ENCODE measurements around the gene CCDC178. TPM values are rescaled to one million over a fixed set of nuclear protein-coding genes. Genes with fewer than 3 reads are reported as not detected.

CCDC178 gene
- total RNA-seq, 1 experiment from 2014 or later: not detected

DNA sequence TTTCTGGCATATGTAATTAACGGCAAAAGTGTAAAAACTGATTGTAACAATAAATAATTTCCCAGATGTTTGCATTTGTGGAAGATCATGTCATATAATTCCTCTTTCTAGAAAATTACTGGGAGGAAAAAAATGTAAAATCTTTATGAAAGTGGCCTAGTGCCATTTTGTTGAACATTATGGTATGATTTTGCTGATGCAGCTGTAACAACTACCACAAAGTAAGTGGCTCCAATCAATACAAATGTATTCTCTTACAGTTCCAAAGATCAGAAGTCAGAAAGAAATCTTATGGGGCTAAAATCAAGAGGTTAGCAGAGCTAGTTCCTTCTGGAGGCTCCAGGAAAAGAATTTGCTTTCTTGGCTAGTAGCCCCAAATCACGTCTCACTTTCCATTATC is 281.4 kb downstream of the CCDC178 start (continued):
- TF ChIP-seq EGR1 (IDR thresholded peaks at IDR 0.05; ENCODE audit: low read depth): no peak
- TF ChIP-seq, protein P1, sequence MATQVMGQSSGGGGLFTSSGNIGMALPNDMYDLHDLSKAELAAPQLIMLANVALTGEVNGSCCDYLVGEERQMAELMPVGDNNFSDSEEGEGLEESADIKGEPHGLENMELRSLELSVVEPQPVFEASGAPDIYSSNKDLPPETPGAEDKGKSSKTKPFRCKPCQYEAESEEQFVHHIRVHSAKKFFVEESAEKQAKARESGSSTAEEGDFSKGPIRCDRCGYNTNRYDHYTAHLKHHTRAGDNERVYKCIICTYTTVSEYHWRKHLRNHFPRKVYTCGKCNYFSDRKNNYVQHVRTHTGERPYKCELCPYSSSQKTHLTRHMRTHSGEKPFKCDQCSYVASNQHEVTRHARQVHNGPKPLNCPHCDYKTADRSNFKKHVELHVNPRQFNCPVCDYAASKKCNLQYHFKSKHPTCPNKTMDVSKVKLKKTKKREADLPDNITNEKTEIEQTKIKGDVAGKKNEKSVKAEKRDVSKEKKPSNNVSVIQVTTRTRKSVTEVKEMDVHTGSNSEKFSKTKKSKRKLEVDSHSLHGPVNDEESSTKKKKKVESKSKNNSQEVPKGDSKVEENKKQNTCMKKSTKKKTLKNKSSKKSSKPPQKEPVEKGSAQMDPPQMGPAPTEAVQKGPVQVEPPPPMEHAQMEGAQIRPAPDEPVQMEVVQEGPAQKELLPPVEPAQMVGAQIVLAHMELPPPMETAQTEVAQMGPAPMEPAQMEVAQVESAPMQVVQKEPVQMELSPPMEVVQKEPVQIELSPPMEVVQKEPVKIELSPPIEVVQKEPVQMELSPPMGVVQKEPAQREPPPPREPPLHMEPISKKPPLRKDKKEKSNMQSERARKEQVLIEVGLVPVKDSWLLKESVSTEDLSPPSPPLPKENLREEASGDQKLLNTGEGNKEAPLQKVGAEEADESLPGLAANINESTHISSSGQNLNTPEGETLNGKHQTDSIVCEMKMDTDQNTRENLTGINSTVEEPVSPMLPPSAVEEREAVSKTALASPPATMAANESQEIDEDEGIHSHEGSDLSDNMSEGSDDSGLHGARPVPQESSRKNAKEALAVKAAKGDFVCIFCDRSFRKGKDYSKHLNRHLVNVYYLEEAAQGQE (IDR thresholded peaks at IDR 0.05; ENCODE audit: low read depth): no peak

DNA sequence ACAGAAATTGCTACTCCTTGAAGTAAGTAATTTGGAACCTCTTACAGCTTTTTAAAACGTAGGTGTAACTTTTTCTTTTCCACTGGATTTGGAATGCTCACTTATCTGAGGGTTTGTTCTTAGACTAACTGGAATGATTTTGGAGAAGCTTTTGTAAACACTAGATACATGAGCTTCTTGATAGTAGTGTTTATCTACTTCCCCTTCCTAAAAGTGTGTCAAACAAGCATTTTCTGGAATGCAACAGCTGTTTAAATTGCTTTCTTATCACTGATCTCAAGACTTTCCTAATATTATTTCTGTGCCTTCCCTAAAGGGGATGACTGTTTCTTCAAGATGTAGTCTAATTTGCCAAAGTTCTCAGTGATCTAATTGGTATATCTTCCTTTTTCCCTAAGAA is 282.6 kb downstream of the CCDC178 start:
- DNase-seq (ENCODE audit: low read depth, low spot score): no peak

More for the DNA sequence above, 282.6 kb downstream of the CCDC178 start:
- ATAC-seq: no peak
- H3K36me3 ChIP-seq (ENCODE audit: control insufficient read depth in 1 of 2, insufficient read depth in 2 of 2, low read length in 2 of 2): no peaks in the 10 kb centered on the region
- no peak overlapping the region for H3K9ac ChIP-seq (ENCODE audit: low read length)
- BruUV-seq (replicated peaks): no TSS peak
- H2AFZ ChIP-seq (ENCODE audit: low read depth, low read length, poor library complexity, severe bottlenecking): no peak overlapping the region
- H3K4me1 ChIP-seq (ENCODE audit: control insufficient read depth in 1 of 2, insufficient read depth in 2 of 2, low read length in 2 of 2): no peaks in the 10 kb centered on the region
- intact Hi-C loops (cut with micrococcal nuclease): no loop called here
- ChIA-PET RAD21 (ENCODE audit: low non-redundant PET in 1 of 2, low total read pairs in 2 of 2, uncharacterized antibody in 2 of 2, unreplicated experiment in 2 of 2) (no interaction called here), CTCF (no interaction called here), POLR2A (no interaction called here)
- no peaks in the 10 kb centered on the region for H3K9me2 ChIP-seq (ENCODE audit: insufficient read depth)
- no peaks in the 10 kb centered on the region for H3K79me2 ChIP-seq (ENCODE audit: insufficient read depth, low read length)
- no peak overlapping the region for H3K4me2 ChIP-seq (ENCODE audit: low read length)
- no peak overlapping the region for H3K4me3 ChIP-seq (replicated peaks in 1 of 2; ENCODE audit: low read depth in 1 of 2, low read length in 2 of 2)
- no peak overlapping the region for H3K27ac ChIP-seq (ENCODE audit: low read depth, low read length)
- no peaks in the 10 kb centered on the region for H3K27me3 ChIP-seq (ENCODE audit: insufficient read depth, low read length)
- TF ChIP-seq SRF (IDR thresholded peaks at IDR 0.05; ENCODE audit: low read depth) (no peak), ELF1 (IDR thresholded peaks at IDR 0.05; ENCODE audit: borderline replicate concordance, low read depth) (no peak), YY1 (IDR thresholded peaks at IDR 0.05; ENCODE audit: extremely low read depth, insufficient replicate concordance, low read depth, low read length) (no peak), CBX3 (IDR thresholded peaks at IDR 0.05; ENCODE audit: low read depth) (no peak), SP1 (IDR thresholded peaks at IDR 0.05; ENCODE audit: low read depth) (no peak), FOSL1 (IDR thresholded peaks at IDR 0.05; ENCODE audit: low read depth) (no peak), EGR1 (IDR thresholded peaks at IDR 0.05; ENCODE audit: low read depth) (no peak)
- TF ChIP-seq, protein P2, sequence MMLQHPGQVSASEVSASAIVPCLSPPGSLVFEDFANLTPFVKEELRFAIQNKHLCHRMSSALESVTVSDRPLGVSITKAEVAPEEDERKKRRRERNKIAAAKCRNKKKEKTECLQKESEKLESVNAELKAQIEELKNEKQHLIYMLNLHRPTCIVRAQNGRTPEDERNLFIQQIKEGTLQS (IDR thresholded peaks at IDR 0.05): no peak
- TF ChIP-seq, protein P3, sequence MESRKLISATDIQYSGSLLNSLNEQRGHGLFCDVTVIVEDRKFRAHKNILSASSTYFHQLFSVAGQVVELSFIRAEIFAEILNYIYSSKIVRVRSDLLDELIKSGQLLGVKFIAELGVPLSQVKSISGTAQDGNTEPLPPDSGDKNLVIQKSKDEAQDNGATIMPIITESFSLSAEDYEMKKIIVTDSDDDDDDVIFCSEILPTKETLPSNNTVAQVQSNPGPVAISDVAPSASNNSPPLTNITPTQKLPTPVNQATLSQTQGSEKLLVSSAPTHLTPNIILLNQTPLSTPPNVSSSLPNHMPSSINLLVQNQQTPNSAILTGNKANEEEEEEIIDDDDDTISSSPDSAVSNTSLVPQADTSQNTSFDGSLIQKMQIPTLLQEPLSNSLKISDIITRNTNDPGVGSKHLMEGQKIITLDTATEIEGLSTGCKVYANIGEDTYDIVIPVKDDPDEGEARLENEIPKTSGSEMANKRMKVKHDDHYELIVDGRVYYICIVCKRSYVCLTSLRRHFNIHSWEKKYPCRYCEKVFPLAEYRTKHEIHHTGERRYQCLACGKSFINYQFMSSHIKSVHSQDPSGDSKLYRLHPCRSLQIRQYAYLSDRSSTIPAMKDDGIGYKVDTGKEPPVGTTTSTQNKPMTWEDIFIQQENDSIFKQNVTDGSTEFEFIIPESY (IDR thresholded peaks at IDR 0.05; ENCODE audit: extremely low read depth, insufficient replicate concordance, low read length): no peak
- TF ChIP-seq, protein P4, sequence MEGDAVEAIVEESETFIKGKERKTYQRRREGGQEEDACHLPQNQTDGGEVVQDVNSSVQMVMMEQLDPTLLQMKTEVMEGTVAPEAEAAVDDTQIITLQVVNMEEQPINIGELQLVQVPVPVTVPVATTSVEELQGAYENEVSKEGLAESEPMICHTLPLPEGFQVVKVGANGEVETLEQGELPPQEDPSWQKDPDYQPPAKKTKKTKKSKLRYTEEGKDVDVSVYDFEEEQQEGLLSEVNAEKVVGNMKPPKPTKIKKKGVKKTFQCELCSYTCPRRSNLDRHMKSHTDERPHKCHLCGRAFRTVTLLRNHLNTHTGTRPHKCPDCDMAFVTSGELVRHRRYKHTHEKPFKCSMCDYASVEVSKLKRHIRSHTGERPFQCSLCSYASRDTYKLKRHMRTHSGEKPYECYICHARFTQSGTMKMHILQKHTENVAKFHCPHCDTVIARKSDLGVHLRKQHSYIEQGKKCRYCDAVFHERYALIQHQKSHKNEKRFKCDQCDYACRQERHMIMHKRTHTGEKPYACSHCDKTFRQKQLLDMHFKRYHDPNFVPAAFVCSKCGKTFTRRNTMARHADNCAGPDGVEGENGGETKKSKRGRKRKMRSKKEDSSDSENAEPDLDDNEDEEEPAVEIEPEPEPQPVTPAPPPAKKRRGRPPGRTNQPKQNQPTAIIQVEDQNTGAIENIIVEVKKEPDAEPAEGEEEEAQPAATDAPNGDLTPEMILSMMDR (IDR thresholded peaks at IDR 0.05 in 2 of 3, conservative IDR thresholded peaks at IDR 0.05 in 1 of 3; ENCODE audit: borderline replicate concordance in 1 of 3, insufficient read depth in 1 of 3, low read depth in 2 of 3, low read length in 2 of 3): no peak
- TF ChIP-seq, protein P1 (IDR thresholded peaks at IDR 0.05; ENCODE audit: low read depth): no peak
- peaks cover 4 to 14% of the 10 kb centered on the region in 2 experiments; a peak in 3 of 4 replicates for H3K9me3 ChIP-seq (ENCODE audit: control insufficient read depth in 1 of 2, insufficient read depth in 1 of 2, low read depth in 1 of 2, low read length in 2 of 2)
- H4K20me1 ChIP-seq (ENCODE audit: insufficient read depth): no peaks in the 10 kb centered on the region; the same call in 1 of the 2 replicates

Measured in HCT116 (cell line).